NCI-H748 (cell line): ENCODE data around the gene MCC.
"Not testable (repeated sequence)": the region's sequence is repeated elsewhere in the genome, so short reads cannot be mapped to it uniquely, and the experiment has no call there.

Experiments
- DNase-seq: peaks from one replicate; lab custom pipeline; 2025; ENCODE audit not compliant: unreplicated experiment; lab: John Stamatoyannopoulos, UW

The MCC gene

GRCh38 chr5:113491022-113491421 is 2.8 kb upstream of the MCC start:
- DNase-seq, result no peak

GRCh38 chr5:113490317-113490716 is 2.1 kb upstream of the MCC start:
- DNase-seq, result no peak

GRCh38 chr5:113489299-113489698 is 1.0 kb upstream of the MCC start:
- no peak for DNase-seq

GRCh38 chr5:113488645-113489184 is 462 bp upstream of the MCC start:
- DNase-seq, result peak; percentile 56

DNA sequence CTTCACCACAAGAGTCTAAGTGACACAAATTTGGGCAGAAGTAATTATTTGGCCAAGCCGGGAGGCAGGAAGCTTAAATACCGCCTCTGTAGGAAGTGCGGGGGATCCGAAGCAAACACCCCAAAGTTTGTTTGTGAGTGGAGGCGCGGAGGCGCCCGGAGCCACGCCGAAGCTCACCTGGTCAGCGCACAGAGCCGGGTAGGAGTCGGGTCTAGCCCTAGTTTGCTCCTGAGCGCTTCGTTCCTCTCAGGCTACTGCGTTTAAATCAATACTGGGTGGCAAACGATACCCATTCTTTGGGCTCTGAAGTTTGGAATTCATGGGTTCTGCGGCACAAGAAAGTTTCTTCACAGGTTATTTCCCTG is 855 bp downstream of the MCC start:
- DNase-seq, result peak; percentile 41

- DNase-seq, result no peak
Measured at GRCh38 chr5:113480243-113480642, 8.0 kb downstream of the MCC start.

- DNase-seq, result no peak
Measured at GRCh38 chr5:113478691-113479090, 9.6 kb downstream of the MCC start.

- no peak for DNase-seq
Measured at GRCh38 chr5:113474100-113474728, 14.0 kb downstream of the MCC start.

DNA sequence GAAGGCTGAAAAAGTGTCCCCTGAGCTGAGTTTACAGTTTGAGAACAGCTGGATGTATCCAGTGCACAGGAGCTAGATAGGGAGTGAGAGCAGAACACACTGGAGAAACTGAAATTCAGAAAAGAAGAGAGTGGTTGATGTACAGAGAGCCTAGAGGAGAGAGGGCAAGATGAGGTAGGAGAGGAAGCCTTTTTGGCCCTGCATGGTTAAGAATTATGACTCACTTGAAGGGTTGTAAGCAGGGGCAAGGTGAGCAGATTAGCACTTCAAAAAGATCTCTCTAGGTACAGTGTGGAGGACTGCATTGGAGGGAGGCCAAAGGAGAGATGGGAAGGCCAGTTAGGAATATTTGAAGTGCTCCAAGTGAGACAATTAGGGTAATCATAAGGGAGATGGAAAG is 25.2 kb downstream of the MCC start:
- no peak for DNase-seq

DNA sequence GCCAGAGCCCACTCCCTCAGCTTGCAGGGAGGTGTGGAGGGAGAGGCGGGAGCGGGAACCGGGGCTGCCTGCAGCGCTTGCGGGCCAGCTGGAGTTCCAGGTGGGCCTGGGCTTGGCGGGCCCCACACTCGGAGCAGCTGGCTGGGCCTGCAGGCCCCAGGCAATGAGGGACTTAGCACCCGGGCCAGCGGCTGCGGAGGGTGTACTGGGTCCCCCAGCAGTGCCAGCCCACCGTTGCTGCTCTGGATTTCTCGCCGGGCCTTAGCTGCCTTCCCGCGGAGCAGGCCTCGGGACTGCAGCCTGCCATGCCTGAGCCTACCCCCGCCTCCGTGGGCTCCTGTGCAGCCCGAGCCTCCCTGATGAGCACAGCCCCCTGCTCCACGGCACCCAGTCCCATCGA is 31.1 kb downstream of the MCC start:
- DNase-seq, result not testable (repeated sequence)

- DNase-seq, result no peak
Measured at GRCh38 chr5:113452941-113453340, 35.3 kb downstream of the MCC start.

DNA sequence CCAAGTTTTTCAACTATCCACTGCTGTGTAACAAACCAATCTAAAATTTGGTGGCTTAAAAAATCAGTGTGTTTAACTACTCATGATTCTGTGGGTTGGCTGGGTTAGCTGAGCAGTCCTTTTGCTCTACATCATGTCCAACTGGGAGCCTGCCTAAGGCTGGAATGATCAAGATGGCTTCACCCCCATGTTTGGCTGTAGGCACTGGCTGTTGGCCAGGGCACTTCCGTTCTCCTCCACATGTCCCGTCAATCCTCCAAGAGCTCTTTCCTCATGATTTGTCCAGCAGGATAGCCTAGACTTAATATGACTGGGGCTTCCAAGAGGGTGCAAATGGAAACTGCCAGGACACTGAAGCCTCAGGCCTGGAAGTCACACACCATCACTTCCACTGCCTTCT is 36.5 kb downstream of the MCC start:
- no peak for DNase-seq

GRCh38 chr5:113450929-113451328 is 37.3 kb downstream of the MCC start:
- DNase-seq, result no peak

GRCh38 chr5:113450462-113450861 is 37.8 kb downstream of the MCC start:
- DNase-seq, result no peak

DNA sequence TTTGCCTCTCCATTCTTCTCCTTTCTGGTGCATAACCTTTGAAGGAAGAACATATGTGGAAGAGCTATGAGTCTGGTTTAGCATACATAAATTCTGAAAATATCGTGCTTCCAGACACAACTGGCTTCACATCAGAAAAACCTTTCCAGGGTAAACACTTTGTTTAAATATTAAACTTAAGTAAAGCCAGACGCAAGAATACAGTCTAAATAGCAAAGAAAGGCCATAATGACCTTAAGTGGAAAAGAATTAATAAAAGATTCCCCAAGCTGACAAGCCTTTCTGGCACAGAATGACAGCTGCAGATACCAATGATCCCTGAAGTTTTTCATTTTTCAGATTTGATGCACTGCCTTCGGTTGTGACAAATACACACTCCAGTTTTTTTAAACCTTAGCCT is 40.0 kb downstream of the MCC start:
- DNase-seq, result no peak

DNA sequence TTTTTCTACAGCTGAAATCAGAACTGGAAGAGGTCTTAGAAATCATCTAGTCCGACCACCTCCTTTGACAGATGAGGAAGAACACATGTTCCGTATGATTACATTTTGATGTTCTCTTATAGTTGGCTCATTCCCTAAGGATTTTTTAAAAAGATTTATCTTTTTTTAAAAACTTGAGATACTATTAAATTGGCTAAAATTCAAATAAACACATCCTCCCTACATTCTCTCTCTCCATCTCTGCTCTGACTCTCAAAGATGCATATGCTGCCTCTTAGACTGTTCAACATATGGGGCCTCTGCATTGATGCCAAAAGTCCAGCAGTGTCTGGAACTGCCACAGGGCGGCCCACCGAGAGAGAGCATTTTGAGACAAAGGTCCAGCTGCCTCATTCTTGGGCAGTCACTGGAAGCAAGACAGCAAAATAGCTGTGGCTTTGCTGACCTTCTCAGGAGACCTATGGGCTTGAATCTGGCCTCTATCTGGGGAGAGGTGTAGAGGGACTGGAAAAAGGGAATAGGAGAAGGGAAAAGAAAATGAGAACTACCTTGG is 40.7 kb downstream of the MCC start:
- DNase-seq, result no peak

- DNase-seq, result no peak
Measured at GRCh38 chr5:113446358-113446927, 41.8 kb downstream of the MCC start.

DNA sequence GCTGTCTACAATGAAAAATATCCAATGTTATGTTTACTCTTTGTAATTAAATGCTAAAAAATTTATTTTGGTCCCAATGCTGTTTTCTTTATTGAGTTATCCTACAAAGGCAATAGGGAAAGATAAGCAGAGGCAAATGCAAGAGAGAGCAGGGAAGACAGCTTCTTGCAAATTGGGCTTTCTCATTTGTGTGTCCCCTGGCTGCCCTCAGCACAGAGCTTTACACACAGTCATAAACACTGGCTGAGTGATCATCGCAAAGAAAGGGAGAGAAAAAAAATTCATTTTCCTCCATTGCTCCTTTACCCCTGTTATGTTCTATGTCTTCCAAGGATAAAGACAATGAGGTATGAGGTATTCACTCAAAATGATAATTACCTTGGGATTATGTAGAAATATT is 51.1 kb downstream of the MCC start:
- no peak for DNase-seq

DNA sequence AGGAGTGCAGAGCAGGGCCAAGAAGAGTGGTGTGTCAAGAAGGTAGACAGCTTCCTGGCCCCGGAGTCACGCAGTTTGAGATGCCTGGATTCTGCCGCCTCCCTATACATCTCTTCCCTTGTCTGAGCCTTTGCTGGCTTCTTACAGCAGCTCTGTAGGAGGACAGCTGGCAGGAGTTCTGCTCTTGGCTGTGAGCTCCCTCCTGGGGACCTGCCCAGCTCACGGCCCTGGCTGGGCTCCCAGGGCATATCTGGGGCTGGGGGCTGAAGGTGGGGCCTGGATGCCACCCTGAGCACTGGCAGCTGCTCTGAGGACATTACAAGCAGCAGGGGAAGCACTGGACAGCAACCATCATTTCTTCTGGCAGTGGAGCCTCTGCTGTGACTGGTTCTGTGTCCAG is 52.7 kb downstream of the MCC start:
- DNase-seq, result no peak

DNA sequence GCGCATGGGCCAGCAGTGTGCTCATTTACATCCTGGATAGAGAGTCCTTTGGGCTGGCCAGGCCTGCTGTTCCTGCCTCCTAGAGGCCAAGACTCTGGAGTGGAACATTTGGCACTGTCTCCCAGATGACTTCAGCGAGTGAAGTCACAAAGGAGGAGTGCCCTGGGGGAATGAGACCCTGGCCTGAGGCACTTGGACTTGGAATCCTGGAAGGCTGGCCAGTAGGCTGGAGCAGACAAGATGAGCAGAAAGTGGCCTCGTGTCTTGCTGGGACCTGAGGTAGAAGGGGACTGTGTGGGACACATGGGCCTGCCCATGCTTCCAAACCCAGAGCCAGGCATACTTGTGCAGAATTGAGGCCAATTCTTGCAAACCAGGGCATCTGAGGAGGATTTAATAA is 53.4 kb downstream of the MCC start, which contains the start of gene TSSK1B:
TSS of gene TSSK1B (minus strand) at position 101 of the 400 bp plus-strand sequence. CDS start 150 bp downstream, outside the sequence.
- DNase-seq, result no peak

DNA sequence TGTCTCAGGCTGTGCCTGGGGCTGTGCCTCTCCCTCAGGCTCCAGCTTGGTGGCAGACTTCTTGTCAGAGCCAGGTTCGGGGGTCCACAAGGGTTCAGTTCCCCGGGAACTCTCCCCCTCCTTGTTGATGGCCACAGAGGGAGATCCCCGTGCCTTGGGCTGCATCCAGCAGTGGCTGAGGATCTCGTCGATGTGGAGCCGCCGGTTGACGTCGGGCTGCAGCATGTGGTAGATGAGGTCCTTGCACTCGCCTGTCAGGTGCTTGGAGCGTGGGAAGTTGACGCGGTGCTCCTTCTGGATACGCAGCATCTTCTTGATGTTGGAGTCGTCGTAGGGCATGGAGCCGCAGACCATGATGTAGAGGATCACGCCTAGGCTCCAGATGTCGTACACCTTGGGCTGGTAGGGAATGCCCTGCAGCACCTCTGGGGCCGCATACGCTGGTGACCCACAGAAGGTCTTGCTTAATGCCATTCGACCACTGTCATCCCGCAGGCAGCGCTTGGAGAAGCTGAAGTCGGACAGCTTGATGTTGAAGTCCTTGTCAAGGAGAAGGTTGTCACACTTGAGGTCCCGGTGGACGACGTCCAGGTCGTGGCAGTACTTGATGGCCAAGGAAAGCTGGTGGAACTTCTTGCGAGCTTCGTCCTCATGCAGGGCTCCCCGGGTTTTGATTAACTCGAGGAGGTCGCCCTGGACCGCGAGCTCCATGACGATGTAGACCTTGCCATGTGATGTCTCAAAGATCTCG is 54.2 kb downstream of the MCC start:
- DNase-seq, result no peak

- no peak for DNase-seq
Measured at GRCh38 chr5:113433071-113433470, 55.2 kb downstream of the MCC start.
